Measurements from ENCODE around the gene PWWP2B.

DNA sequence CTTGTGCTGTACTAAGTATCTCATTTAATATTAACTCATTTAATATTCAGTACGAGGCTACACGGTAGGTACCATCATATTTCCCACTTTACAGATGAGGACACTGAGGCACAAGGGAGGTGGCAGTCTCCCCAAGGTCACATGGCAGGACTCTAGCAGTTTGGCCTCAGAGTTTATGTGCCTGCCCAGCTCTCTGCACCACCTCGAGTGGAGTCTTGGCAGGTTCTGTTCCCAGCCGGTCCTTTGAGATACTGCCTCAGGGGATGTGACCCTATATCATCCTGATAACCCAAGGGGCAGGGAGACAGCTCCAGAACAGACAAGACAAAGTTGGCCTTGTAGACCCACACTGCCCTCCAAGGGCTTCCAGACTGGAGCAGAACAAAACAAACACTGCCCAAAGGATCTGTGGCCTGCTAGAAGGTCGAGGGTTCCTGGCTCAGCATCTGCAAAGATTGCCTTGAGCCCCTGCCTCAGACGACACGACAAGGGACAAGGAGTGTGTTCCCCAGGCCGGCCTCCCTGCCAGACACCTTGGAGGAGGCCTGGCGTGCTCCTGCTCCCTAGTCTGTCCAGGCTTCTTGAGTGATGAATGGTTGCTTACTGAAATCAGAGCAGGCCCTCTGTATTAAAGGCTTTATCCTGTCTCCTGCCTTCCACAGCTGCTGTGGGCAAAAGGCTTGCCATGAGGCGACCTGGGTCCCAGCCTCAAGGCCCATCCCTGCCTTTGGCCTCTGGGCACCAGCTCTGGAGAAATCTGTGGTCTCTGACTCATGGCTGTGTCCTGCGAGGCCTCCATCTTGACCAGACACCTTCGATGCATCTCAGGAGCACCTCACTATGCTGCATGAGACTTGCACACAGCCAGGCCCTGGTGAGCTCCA is 3.9 kb upstream of the PWWP2B start:
- TF ChIP-seq CTCF (IDR thresholded peaks at IDR 0.05) (no peak), POLR2A (IDR thresholded peaks at IDR 0.05) (no peak)
